OCI-M2 (cell line): ENCODE results near the gene BTK.
A peak's percentile ranks its signal among the peaks of the same experiment; 100 is the strongest.

Source experiments
- DNase-seq: peaks from one replicate; lab custom pipeline; 2025; ENCODE audit not compliant: unreplicated experiment; lab: John Stamatoyannopoulos, UW

Gene BTK

DNA sequence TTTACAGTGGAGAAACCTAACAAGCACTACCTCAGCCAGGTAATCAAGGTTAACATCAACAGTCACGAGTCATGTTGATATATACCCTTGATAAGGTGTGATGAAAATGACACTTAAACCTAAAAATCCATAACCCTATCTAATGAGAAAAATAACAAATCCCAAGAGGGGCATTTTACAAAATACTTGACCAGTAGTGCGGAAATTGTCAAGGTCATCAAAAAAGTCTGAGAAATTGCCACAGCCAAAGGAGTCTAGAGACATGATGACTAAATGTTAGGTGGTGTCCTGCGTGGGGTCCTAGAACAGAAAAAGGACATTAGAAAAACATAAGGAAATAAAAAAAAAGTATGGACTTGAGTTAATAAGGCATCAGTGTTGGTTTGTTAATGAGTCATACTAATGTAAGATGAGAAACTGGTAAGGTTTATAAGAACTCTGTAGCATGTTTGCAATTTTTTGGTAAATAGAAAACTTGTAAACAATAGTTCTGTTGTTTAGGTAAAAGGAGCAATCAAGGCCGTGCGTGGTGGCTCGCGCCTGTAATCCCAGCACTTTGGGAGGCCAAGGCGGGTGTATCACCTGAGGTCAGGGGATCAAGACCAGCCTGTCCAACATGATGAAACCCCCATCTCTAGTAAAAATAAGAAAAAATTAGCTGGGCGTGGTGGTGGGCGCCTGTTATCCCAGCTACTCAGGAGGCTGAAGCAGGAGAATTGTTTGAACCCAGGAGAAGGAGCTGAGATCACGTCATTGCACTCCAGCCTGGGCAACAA lies 7.7 kb upstream of the BTK start:
- DNase-seq: no peak

DNA sequence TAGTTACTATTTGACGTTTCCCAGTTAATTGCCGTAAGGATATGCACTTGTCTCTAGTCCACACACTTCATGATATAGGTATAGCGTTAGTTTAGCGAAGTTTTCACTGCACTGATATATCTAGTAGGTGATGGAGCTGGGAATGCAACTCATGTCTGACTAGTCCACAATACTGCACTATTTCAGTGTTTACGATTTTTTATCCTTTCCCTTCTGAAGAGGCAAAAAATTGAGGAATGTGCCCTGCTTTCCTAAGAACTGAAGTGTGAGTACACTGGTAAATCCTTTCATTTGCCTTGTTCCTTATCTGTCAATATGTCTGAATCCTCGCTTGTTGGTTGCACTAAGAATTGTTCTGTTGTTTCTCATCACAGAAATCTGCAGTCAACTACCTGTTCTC lies 5.8 kb upstream of the BTK start:
- no peak for DNase-seq

DNA sequence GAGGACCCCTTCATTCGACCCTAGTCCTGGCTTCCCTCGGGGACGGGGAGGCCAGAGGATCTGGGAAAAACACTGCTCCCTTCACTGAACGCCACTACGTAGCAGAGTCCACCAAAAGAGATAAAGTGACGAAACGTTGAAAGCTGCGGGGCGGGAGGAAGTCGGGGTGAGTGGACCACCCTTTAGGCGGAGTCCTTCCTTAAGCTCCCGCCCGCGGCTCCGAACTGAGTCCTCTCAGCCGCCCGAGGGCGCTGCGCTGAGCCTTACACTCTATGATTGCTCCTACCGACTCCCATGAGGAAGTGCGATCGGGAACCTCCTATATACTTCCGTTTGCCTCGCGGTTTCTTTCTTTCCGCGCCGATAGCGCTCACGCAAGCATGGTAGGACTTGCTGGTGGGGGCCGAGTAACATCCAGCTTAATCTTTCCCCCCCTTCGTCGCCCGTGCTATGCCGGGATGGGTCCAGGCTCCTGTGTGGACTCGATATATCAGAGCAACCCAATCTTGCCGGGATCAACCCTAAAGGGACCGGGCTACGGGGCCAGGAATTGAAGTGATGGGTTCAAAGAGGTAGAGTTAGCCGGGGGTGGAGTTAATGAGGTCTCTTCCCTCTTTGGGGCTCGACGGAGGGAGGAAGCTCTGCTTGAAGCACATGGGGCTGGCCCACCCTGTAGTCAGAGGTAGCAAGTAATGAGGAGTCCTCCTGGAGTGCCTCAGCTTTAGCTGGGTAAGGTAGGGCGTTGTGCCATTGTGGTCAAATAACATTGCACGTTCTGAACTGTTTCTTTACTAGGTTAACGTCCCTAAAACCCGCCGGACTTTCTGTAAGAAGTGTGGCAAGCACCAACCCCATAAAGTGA lies 4.9 kb upstream of the BTK start, which contains the start of gene RPL36A:
Gene RPL36A, plus strand, starts transcription at position 348 of the 862 bp plus-strand sequence. Its CDS starts 33 bp downstream, at position 381.
- DNase-seq: peak; percentile 60

DNA sequence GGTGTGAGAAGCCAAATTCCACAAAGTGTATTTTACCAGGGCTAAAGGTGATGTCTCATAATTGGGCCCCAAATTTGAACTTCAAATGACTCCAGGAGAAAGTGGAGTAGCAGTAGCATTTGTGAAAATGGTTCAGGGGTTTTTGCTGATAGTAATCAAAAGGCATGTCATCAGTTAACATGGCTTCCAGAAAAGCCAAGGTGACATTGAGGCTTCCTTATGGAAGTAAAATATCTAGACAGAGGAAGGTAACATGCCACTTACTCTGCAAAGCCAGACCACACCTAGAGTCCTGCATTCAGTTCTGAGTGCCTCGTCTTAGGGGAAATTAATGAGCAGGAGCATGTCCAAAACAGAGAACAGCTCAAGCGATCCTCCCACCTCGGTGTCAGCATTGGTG lies 2.6 kb upstream of the BTK start:
- no peak for DNase-seq

DNA sequence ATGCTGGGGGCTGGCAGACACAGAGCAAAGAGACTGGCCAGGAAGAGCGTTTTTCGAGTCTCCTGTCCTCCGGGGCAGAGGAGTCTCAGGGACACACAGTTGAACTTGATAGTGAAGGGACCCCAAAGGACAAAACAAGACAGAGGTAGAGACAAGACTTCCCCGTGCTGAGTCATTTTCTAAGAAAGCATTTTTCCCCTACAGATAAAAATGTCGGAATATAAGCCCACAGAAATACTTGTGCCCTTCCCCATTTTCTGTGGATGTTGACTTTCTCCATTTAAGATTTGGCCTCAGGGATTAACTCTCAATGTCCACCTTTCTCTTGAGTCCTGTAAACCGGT lies 523 bp upstream of the BTK start:
- no peak for DNase-seq

DNA sequence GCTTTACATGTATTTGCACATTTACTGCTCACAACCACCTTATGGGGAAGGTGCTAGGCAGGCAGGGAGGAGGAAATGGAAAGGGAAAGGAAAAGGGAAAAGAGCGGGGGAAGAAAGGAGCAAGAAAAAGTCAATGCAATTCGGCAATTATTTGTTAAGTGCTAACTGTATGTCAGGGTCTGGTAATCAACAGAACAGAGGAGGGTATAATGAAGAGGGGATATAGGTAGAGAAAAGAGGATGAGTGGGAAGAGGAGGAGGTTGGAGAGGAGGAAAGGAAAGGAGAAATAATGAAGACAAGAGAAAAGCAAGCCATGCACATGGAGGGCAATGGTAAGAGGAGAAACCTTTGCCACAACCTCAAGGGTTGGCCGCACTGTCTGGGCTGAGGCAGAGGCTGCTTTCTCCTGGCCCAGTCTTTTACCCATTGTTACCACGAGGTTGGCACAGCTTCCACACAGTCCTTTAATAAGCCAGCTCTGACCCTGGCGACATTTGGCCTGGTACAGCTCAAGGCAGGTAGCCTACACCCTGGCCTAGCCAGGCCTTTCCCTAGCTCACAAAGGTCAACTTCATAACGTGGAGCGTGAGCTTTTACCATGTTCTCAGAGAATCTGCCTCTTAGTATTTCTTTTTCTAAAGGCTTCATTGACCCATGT lies 836 bp downstream of the BTK start:
- DNase-seq: no peak

DNA sequence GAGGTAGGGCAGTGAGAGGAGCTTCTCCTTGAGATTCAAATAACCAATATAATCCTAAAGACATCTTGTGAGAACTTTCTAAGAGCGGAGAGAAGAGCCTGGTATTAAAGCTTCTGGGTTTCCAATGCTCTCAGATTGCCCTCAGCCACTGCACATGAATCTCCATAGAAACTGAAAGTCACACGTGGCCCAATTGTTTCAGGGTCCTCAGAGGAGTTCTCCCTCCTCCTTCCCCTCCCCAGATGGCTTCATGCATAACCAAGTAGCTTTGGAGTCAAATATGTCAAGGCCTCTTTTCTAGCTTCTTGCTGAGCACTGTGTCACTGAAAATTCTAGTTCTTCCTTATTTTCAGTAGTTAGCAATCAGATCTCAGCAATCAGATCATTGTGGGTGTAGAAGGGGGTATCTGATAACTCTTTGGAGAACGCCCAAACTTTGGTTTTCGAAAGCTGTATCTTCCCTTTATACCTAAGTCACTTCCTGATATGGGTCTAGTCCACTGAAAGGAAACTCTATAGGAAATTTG lies 2.2 kb downstream of the BTK start:
- DNase-seq: no peak

DNA sequence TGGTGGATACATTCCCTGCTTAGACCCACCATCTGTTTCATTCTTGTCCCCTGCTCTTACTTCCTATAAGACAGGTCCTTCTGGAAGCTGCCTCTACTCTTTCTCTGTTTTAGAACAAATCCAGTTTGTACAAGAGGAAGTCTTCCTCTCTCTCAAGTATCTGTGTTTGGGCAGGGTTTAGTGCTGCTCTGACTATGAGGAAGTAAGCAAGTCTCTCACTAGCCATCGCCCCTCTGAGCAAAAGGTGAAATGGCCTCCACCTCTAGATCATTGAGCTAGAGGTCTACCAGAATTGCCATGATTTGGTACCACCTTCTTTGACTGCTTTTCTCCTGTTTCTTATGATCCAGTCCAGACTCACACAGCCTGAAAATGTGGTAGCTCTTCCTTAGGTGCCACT lies 8.4 kb downstream of the BTK start:
- DNase-seq: no peak

DNA sequence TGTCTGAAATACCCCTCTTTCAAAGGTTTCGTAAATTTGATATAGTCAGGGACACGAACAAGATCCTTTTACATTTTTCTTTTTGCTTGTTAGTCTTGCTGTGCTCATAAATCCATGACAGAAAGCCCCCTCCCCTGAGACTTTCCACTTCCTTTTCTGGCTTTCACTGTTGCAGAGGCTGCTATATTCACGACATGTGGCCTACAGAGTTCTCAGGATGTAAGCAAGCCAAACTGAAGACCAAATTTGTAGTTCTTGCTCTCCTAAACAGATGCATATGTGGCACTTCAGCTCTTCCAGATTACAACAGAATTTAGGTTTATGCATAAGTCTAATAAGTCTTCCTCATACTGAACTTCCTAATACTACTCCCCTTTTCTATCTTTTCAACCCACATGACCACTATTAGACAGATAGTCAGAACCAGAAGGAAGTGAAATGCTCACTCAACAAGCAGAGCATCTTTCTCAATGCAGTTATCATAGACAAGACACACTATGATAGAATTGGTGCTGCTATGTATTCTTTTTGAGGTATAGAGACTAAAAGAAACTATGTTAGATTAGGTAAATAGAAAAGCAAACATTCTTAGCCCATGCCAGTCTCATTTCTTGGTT lies 15.0 kb downstream of the BTK start:
- no peak for DNase-seq

DNA sequence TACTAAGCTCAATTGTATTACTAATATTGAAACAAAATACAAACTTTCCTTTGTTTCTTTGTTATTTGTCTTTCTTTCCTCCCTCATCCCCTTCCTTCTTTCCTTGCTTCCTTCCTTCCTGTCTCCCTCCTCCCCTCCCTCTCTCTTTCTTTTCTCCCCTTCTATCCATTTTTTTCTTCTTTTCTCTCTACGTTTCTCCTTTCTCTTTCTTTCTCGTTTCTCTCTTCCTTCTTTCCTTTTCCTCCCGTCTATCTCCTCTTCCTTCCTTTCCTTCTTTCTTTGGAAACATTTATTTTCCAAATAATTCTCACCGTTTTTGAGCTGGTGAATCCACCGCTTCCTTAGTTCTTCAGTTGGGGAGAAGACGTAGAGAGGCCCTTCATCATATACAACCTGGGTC lies 16.3 kb downstream of the BTK start:
- DNase-seq: no peak

DNA sequence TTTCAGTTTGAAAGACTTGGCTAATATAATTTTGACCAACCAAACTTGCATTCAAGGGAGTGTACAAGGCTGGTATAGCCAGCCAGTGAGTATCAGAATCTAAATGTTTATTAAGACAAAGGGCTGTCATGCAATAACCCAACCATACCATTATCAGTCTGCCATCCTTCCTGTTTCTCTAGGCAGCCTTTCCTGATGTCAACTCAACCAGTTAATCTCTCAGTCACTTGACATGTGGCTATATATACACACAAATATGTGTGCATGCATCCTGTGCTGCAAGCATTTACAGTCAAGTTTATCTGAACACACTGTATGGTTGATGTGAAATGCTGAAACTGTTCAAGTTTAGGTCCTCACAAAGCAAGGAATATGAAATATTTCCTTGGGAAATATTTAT lies 17.2 kb downstream of the BTK start:
- no peak for DNase-seq

DNA sequence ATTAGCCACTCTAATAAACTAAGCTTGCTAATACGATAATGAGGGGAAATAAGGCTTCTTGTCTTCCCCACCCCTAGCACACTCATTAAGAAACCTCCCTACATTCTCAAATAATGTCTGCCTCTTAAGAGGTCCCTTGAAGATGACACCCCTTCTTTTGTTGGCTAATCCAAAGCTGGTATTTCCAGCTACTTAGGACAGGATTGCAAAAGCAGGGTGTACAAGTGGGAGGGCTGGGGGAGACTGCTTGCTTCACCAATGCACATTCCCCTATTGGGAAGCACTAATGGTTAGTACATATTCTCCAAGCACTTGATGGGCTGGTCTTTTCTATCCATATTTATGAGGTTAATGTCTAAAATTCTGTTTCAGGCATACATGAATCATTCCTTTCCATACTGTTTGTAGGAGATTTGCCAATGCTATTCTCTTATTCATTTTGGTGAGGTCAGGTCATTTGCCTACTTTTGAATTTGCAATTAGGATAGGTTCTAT lies 20.6 kb downstream of the BTK start:
- DNase-seq: no peak

DNA sequence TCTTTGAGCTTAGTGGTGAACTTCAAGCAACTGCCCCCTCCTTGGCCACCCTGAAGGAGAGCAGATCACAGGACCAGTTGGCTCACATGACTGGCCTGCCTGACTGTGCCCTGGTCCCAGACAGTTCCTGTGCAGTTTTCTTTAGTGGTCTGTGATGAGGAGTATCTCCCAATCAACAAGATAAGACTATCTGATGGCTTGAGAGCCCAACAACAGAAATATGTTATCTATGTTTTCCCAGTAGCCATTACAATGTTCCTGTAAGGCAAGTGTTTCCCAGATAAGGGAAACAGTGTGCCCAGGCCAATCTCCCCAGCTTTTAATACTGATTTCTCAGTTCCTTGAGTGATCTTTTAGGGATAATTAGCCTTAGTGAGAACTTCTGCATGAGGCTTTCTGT lies 23.2 kb downstream of the BTK start:
- no peak for DNase-seq

DNA sequence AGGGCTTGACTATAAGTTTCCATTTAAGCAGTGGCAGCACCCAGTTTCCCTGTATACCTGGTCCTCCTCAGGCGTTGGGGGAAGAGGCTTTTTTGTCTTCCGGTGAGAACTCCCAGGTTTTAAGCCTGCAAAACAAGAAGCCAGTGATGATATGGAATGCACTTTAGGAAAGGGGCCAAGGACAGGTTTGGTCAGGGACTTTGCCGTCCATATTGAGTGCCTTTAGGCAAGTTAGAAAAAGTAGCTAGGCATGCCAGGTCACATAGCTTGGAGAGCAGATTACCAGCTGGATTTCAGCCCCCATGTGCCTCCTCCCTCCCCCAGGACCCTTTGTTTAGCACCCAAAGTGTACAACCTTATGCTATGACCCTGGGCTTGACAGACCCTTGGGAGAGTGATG lies 23.9 kb downstream of the BTK start:
- no peak for DNase-seq

DNA sequence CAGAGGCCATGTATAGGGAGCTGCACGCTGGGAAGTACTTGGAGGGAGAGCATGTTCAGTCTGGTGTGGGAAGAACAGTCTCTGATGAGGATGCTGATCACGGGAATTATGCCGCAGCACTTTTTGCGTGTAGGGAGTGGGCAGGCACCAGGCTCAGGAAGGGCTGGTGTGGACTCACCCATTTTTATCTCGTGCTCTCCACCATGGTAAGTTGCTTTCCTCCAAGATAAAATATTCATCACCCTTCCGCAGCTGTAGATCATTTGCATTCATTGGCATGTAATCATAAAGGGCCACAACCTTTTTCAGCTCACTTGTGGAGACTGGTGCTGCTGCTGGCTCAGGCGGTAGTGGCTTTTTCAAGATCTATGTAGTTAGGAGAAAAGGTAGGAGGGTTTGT lies 25.6 kb downstream of the BTK start:
- no peak for DNase-seq

DNA sequence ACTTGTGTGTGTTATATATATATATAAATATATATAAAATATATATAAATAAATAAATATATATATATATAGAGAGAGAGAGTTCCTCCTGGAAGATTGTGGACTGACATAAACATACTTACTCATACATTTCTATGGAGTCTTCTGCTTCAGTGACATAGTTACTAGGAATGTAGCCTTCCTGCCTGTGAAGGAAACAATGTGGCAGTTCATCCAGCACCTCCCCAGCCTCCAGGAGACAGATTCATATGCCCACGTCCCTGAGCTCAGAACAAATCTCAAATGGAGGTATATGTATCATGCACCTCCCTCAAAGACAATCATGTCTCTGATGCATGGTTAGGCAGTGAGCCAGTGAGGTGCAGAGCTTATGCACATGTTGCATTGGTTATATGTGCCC lies 26.0 kb downstream of the BTK start:
- no peak for DNase-seq

DNA sequence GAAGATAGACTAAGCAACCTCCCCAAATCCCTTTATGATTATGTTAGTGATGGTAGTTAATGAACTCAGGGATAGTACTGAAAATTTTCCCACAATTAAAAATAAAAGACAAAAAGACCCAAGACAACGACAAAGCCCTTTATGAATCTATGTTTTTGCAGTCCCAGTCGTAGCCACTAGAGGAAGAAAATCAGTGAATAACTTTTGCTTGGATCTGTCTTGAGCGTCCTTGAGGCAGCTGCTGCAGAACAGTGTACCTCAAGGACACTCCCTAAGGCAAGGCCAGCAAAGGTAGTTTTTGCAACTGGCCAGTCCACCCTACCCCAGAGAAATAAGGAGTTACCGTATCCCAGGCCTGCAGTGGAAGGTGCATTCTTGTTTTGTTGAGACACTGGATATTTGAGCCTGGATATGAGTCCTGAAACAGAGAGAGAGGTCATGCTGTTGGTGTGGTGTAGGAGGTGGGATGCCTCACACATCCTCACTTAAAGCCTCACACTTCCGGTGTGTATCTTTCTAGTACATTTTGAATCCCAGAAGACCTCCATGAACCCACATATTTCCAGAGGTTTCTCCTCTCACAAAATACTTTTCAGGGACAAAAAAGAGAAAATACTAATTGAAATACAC lies 28.7 kb downstream of the BTK start:
- DNase-seq: no peak

DNA sequence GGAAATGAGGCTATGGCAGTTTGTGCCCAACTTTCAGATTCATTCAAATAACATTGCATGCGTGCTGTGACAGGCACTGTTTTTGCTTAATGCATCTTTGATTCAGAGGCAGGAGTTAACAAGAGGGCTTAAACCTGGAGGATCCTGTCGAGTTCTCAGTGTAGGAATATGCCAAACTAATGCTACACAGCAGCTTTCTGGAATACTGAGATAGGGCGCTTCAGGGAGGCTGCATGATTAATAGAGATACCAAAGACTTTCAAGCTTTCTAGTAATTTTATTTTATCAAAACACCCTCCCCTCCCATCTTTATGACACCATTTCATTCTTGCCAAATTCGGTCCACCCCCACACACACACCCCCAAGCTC lies 36.8 kb downstream of the BTK start:
- no peak for DNase-seq

DNA sequence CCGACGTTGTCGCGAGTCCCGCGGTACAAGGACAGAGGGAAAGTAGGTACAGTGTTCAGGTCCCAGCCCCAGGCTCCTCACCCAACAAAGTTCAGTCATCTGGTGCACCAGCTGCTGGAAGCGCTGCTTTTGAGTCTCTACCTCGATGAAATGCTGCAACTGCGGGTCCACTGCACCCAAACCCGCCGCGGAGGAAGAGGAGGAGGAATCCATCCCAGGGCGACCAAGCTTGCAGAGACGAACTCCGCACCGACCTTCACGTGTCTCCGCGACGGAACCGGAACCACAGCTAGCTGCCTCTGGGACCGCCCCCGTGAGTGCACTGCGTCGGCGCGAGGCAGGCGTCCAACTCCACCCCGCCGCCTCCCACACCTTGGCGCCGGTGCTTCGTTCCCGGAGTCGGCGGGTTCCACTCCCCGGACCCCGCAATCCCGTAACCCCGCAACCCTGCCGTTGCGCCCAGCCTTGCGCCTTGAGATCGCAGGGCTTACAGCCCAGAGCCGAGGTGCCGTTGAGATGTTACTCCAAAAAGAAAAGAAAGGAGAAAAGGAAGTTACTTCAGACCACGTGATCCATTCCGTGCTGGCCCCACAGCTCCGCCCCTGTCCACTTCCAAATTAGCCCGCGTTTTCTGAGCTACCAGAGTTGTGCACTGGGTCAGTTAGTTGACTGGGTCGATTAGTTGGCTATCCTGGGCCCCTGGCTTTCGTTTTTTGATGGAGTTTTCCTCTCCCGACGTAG lies 37.4 kb downstream of the BTK start, which contains the start of gene TIMM8A:
Gene TIMM8A, minus strand, starts transcription at position 291 of the 741 bp plus-strand sequence. Its CDS starts 78 bp downstream, at position 213.
- DNase-seq: no peak
